HG03469 (cell line): ENCODE results near the gene POM121L12.

Experiments
- ATAC-seq: cut with Tn5 transposase; IDR thresholded peaks from one replicate; pipeline ENCODE4 v1.9.1; 2021; ENCODE audit warnings: mild to moderate bottlenecking, moderate library complexity, moderate number of reproducible peaks; ENCODE audit not compliant: unreplicated experiment

Gene POM121L12

GRCh38 chr7:53035499-53036412 lies at the start of gene POM121L12:
POM121L12 (plus strand) TSS chr7:53035633; CDS start chr7:53035672, 39 bp downstream.
- ATAC-seq = no peak

GRCh38 chr7:52992001-52992400 lies 43.4 kb upstream of the POM121L12 start:
- no peak for ATAC-seq

GRCh38 chr7:52992479-52993162 lies 42.8 kb upstream of the POM121L12 start:
- ATAC-seq = no peak

GRCh38 chr7:52995676-52996075 lies 39.8 kb upstream of the POM121L12 start:
- ATAC-seq = no peak

GRCh38 chr7:53001221-53001620 lies 34.2 kb upstream of the POM121L12 start:
- no peak for ATAC-seq

GRCh38 chr7:53002389-53002788 lies 33.0 kb upstream of the POM121L12 start:
- no peak for ATAC-seq

GRCh38 chr7:53003653-53004445 lies 31.6 kb upstream of the POM121L12 start:
- ATAC-seq = no peak

- ATAC-seq = no peak
Measured at GRCh38 chr7:53013925-53014324, 21.5 kb upstream of the POM121L12 start.

GRCh38 chr7:53015463-53015862 lies 20.0 kb upstream of the POM121L12 start:
- no peak for ATAC-seq

- ATAC-seq = no peak
Measured at GRCh38 chr7:53022893-53023292, 12.5 kb upstream of the POM121L12 start.

GRCh38 chr7:53048638-53049037 lies 13.2 kb downstream of the POM121L12 start:
- ATAC-seq = no peak

GRCh38 chr7:53050433-53050832 lies 15.0 kb downstream of the POM121L12 start:
- ATAC-seq = no peak

GRCh38 chr7:53059591-53059990 lies 24.2 kb downstream of the POM121L12 start:
- no peak for ATAC-seq

- ATAC-seq = no peak
Measured at GRCh38 chr7:53060066-53060465, 24.6 kb downstream of the POM121L12 start.

GRCh38 chr7:53062796-53063195 lies 27.4 kb downstream of the POM121L12 start:
- ATAC-seq = no peak

- ATAC-seq = no peak
Measured at GRCh38 chr7:53068673-53069072, 33.2 kb downstream of the POM121L12 start.

- ATAC-seq = no peak
Measured at GRCh38 chr7:53070883-53071282, 35.5 kb downstream of the POM121L12 start.
